ENCODE results near the gene MSRB3.

The MSRB3 gene
- long read RNA-seq, donor 1, full-length matches to known transcripts: 6 of 6 reads
- long read RNA-seq, donor 1, partial matches to known transcripts: 0 of 6 reads
- long read RNA-seq, donor 1, other reads (novel, unspliced or antisense): 0 of 6 reads
- long read RNA-seq, donor 2, full-length matches to known transcripts: 2 of 2 reads
- long read RNA-seq, donor 2, partial matches to known transcripts: 0 of 2 reads
- long read RNA-seq, donor 2, other reads (novel, unspliced or antisense): 0 of 2 reads
- long read RNA-seq, donor 3, full-length matches to known transcripts: 5 of 5 reads
- long read RNA-seq, donor 3, partial matches to known transcripts: 0 of 5 reads
- long read RNA-seq, donor 3, other reads (novel, unspliced or antisense): 0 of 5 reads
- long read RNA-seq, donor 4, full-length matches to known transcripts: 7 of 7 reads
- long read RNA-seq, donor 4, partial matches to known transcripts: 0 of 7 reads
- long read RNA-seq, donor 4, other reads (novel, unspliced or antisense): 0 of 7 reads
- long read RNA-seq, donor 5, full-length matches to known transcripts: 2 of 2 reads
- long read RNA-seq, donor 5, partial matches to known transcripts: 0 of 2 reads
- long read RNA-seq, donor 5, other reads (novel, unspliced or antisense): 0 of 2 reads
- long read RNA-seq, donor 6, full-length matches to known transcripts: 7 of 7 reads
- long read RNA-seq, donor 6, partial matches to known transcripts: 0 of 7 reads
- long read RNA-seq, donor 6, other reads (novel, unspliced or antisense): 0 of 7 reads
- long read RNA-seq, donor 7, full-length matches to known transcripts: 7 of 7 reads
- long read RNA-seq, donor 7, partial matches to known transcripts: 0 of 7 reads
- long read RNA-seq, donor 7, other reads (novel, unspliced or antisense): 0 of 7 reads
- long read RNA-seq, donor 8, full-length matches to known transcripts: 5 of 5 reads
- long read RNA-seq, donor 8, partial matches to known transcripts: 0 of 5 reads
- long read RNA-seq, donor 8, other reads (novel, unspliced or antisense): 0 of 5 reads

DNA sequence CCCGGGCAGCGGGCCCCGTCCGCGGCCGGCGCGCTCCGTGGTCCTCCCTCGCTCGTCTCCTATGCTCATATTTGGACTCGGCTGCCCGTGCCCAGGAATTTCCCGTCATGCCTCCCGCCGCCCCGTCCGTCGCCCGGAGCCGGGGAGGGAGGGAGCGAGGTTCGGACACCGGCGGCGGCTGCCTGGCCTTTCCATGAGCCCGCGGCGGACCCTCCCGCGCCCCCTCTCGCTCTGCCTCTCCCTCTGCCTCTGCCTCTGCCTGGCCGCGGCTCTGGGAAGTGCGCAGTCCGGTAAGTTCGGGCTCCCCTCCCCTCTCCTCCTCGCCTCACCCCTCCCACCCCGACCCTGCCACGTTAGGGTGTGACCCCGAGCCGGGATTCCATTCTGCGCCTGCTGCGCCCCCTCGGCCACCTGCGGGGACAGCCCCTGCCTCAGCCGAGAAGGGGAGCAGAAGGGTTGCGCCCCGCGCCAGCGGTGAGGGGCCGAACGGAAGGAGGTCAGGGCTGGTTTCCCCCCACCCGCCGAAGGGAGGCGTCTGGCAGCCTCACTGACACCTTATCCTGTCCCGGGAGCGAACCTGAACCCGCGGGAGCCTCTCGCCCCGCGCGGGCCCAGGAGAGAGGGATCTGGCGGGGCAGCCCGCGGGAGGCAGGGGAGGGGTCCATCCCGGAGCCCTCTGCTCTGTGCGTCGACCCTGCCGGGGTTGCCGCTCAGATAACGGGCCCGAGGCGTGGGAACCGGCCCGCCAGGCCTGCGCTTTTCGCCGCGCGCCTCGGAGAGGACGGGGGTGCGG is at the start of gene MSRB3:
Gene MSRB3, plus strand, starts transcription at position 108 of the 793 bp plus-strand sequence. CDS start 29,897 bp downstream, outside the sequence.
- DNase-seq: peak; percentile 84

DNA sequence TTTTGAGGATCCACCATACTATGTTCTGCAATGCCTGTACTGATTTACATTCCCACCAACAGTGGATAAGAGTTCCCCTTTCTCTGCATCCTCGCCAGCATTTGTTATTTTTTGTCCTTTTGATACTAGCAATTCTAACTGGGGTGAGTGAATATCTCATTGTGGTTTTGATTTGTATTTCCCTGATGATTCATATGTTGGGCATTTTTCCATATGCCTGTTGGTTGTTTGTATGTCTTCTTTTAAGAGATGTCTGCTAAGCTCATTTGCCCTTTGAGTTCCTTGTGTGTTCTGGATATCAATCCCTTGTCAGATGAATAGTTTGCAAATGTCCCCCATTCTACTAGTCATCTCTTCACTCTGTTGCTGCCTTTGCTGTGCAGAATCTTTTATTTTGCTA is 49.0 kb upstream of the MSRB3 start:
- DNase-seq: no peak

DNA sequence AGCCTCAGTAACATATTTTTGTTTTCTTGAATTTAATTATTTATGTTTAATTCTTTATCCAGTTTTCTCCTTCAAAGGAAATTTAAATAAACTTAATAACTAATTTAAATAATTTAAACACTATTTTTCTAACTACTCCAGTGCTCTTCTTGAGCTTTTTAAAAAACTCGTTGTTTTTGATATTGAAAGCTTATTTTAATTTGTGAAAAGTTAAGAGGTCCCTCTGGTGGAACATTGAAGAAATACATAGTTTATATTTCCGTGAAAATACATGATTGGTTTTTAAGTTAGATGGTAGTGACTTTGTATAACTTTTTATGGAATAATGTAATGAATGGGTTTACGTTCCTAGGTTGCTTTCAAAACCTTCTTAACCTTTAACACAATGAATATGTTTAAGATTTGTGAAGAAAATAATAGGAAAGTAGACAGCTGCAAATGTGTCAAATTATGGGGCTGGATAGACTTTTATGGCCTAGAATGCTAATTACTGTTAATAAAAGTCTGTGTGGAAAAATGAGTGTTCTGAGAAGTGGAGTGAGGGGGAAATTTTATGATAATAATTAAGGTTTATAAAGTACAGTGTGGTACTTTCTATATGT is 45.9 kb upstream of the MSRB3 start:
- DNase-seq: no peak

DNA sequence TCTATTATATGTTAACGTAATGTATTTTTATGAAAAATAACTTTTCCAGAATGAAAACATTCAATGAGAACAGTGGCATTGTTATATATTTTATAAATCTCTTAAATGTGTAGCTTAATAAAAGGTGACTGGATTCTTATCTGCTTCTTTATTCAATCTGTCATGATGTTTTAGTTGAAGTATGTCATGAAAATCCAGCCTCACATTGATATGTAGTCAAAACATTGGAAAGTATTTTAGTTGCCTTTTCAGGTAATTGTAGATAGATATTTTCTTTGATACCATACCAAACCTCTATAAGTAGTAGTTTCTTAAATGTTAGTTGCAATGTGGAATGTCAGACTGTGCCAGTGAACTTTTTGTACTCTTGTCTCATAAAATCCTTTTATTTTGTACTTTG is 41.3 kb upstream of the MSRB3 start:
- no peak for DNase-seq

DNA sequence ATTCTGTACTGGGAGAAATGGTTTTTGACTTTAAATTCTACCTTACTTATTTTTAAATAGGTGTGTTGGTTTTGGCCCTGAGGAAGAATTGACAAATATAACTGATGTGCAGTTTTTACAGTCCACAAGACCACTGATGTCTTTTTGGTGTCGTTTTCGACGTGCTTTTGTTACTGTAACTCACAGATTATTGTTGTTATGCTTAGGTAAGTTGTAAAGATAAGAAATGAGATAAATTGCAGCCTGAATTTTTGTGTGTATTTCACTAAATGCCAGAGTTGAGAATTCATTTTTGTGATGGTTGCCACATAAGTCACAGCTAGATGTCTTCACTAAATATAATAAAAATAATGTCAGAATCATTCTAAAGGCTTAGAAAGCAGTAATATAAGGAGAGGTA is 39.9 kb upstream of the MSRB3 start:
- DNase-seq: no peak

DNA sequence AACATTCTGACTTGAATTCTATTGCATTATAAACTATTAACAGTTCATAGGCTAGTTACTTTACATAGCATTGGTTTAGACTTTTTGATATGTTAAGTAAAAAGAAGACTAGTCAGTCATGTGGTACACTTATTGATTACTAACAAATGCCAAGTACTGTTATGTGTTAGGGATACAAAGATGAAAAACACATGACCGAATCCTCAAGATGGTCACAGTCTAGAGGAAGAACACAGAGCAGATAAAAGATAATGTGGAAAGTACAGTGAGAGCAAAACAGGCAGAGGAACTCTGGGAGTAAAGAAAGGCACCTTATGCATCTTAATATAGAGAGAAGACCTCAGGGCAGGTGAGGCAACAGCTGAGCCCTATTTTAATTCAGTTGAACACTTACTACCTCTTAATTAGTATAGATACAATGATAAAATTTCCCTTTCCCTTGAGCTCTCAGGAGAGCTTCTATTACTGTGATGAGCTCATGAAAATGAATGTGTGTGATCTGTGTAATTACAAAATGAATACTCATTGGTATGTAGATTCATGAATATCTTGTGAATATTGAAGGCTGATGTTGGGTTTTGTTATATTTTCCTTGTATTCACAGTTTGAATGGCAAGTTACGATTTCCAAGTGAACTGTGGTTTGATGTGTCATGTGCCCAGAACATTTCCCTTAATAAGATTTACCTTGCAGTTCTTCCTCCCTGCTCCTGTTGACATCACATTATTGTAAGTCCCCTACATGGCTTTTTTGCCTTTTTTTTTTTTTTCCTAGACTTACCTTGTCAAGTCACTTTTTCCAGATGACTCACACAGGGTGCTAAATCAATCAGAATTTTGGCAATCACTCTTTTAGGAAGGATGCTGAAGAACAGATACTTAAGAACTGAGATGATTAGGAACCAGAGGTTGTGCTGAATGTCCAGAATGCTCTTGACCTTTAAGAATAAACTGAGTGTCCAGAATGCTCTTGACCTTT is 29.5 kb upstream of the MSRB3 start:
- DNase-seq: no peak

- no peak for DNase-seq
Observed at GRCh38 chr12:65252515-65252914, 26.0 kb upstream of the MSRB3 start.

GRCh38 chr12:65257986-65258385 is 20.5 kb upstream of the MSRB3 start:
- no peak for DNase-seq

GRCh38 chr12:65259501-65259900 is 19.0 kb upstream of the MSRB3 start:
- no peak for DNase-seq

- DNase-seq: no peak
Observed at GRCh38 chr12:65263777-65264176, 14.7 kb upstream of the MSRB3 start.

DNA sequence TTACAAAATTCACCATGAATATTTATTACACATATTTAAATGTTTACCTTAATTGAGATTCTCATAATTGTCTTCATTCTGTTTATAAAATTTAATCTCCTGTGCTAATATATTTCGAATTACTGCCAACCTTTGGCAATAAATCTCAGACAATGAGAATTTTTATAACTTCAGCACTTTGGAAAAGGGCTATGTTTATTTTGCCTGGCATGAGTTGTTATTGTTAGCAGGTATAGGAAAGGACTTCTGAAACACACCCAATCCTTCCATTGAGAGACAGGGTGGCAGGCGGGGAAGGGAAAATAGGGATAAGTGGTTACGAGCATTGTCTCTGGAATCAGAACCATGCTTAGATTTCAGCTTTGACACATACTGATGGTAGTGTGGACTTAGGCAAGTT is 12.1 kb upstream of the MSRB3 start:
- no peak for DNase-seq

DNA sequence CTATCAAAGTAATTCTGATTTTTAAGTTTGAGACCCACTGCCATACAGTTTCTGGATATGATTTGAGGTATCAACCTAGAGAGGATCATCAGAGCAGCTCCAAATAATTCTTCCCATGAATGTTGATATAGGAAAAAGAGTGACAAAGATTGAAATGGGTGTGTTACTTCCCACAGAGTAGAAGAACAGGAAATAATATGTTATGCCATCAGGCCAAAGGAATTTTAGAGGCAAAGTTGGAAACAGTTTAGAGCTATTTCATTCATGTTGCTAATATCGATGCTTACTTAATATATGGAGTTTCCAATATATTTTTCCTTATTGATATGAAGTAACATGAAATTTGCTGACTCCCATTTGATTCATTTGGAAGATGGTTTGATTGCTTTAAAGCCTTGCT is 8.9 kb upstream of the MSRB3 start:
- no peak for DNase-seq

GRCh38 chr12:65274602-65275272 is 3.7 kb upstream of the MSRB3 start:
- no peak for DNase-seq

GRCh38 chr12:65275627-65276026 is 2.9 kb upstream of the MSRB3 start:
- DNase-seq: no peak

DNA sequence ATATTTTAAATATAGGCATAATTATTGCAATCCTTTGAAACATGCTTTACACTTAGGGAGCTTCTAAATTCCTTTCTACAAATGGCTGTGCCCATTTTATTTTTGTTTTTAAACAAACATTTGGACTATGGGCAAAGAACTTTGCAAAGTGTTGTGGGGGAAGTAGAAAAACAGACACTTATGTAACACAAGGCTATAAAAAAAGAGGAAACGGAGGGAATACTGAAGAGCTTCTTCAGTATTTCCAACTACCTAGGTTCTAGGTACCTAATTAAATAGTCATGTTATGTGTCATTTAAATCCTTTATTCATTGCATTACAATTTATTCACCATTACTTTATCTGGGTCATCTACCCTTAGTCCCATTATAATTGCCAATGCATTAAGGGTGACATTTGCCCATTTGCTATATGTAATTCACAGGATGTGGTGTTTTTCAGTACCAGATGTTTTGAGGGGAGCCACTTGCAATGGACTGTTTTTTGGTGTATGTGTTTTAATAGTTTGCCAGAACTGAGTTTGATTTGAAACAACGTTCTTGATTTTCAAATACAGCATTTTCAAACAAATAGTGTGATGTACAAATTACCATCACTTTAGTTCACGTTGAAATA is 1.5 kb upstream of the MSRB3 start:
- no peak for DNase-seq

DNA sequence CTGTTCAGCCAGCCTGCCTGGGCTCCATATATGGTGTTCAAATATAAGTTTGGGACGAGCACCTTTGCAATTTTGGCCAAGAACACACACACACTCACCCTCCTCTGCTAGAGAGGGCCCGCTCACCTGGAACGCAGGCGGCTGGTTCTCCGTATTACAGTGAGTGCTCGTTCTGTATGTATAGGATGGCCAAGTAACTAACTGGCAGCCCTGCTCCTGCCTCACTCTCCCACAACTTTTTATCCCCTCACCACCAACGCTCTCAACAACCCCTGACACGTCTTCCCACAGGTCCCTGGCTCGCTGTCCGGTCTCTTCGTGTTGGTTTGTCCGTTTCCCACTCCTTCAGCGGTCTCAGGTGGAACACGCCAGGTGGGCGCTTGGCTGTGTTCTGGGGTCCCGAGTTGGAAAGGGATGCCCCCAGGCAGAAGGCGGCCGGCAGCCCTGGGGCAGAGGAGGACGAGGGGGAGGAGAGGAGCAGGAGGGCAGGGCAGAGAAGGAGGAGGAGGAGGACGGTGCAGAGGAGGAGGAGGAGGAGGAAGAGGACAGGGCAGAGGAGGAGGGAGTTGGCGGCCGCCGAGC is 398 bp upstream of the MSRB3 start:
- DNase-seq: no peak

- DNase-seq: no peak
Observed at GRCh38 chr12:65279369-65280112, 1.1 kb downstream of the MSRB3 start.

DNA sequence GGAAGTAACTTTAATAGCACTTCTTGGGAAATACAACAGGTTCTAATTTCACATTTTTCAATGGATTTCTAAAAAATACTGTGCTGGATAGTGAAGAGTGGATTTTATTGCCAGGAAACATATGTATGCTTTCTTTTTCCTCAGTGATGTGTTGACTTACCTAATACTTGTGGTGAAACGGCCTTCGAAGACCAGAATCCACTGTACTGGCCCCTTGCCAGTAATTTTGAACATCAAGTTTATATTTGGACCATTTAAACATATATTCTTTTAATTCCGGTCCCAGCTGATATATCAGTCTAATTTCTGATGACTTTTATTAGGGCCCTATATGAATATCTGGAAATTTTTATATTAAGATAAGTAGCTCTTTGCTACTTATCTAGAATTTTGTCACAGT is 1.8 kb downstream of the MSRB3 start:
- no peak for DNase-seq

Data from right kidney (tissue), 9 donors.